IMR-90 (cell line): ENCODE data around the gene ZCCHC14. TPM values are rescaled to one million over a fixed set of nuclear protein-coding genes. Genes with fewer than 3 reads are reported as not detected.

Source experiments
- ATAC-seq: fragments of 200-7000 bp; cut with Tn5 transposase; 2 replicates; pipeline ENCODE4 v1.9.1; 2020; ENCODE audit warnings: low read depth, mild to moderate bottlenecking, moderate library complexity
- BruUV-seq: library from RNA; stranded (reverse); fragments of 400-500 nt; replicated peaks from 2 replicates; lab custom pipeline; 2021; lab: Mats Ljungman, UMichigan
- CTCF ChIA-PET: fragments of 300-600 bp; formaldehyde crosslinking; extraction: SDS; loops from one replicate; lab custom pipeline; 2021; ENCODE audit warnings: antibody characterized with exemption; lab: Yijun Ruan, JAX
- POLR2A ChIA-PET: fragments of 300-600 bp; sonication (Branson Sonifier 250); formaldehyde crosslinking; loops from one replicate; lab custom pipeline; 2022; ENCODE audit warnings: antibody characterized with exemption; ENCODE audit not compliant: unreplicated experiment; lab: Charles Lee
- DNase-seq: peaks from one replicate; pipeline ENCODE4 v3.0.0; 2013
- H2AFZ ChIP-seq: replicated peaks from 2 replicates; pipeline ENCODE3; 2013; ENCODE audit warnings: low read length, mild to moderate bottlenecking; ENCODE audit not compliant: poor library complexity
- H2AK5ac ChIP-seq: 2 replicates; pipeline ENCODE4 v1.6.1; 2013; ENCODE audit warnings: low read depth, low read length, inconsistent platforms
- H2AK9ac ChIP-seq: replicated peaks from 2 replicates; pipeline ENCODE3; 2013; ENCODE audit warnings: mild to moderate bottlenecking, low read depth, low read length, moderate library complexity; ENCODE audit not compliant: poor library complexity
- H2BK120ac ChIP-seq: 2 replicates; pipeline ENCODE4 v1.6.1; 2013; ENCODE audit warnings: low read depth, low read length, inconsistent platforms
- H2BK15ac ChIP-seq: 3 replicates; pipeline ENCODE4 v1.6.1; 2013; ENCODE audit warnings: low read depth, low read length, inconsistent platforms
- H2BK20ac ChIP-seq: 2 replicates; pipeline ENCODE4 v1.6.1; 2013; ENCODE audit warnings: low read depth, mild to moderate bottlenecking, inconsistent platforms, low read length, moderate library complexity
- H2BK5ac ChIP-seq: 2 replicates; pipeline ENCODE4 v1.6.1; 2013; ENCODE audit warnings: mild to moderate bottlenecking, low read depth, low read length, inconsistent platforms; ENCODE audit not compliant: poor library complexity, severe bottlenecking
- H3K14ac ChIP-seq: replicated peaks from 2 replicates; pipeline ENCODE4 v1.6.1; 2013; ENCODE audit warnings: low read depth, low read length, inconsistent platforms
- H3K18ac ChIP-seq: 2 replicates; pipeline ENCODE4 v1.6.1; 2013; ENCODE audit warnings: low read depth, low read length, control low read depth
- H3K23ac ChIP-seq: 2 replicates; pipeline ENCODE4 v1.6.1; 2013; ENCODE audit warnings: low read depth, low read length, inconsistent platforms
- H3K27ac ChIP-seq: 2 replicates; pipeline ENCODE4 v1.5.1; 2013; ENCODE audit warnings: mild to moderate bottlenecking, control low read depth, low read length; ENCODE audit not compliant: insufficient read depth
- H3K27me3 ChIP-seq: 2 replicates; pipeline ENCODE4 v1.6.1; 2013; ENCODE audit warnings: low read length; ENCODE audit not compliant: control insufficient read depth, insufficient read depth
- H3K36me3 ChIP-seq: 2 replicates; pipeline ENCODE4 v1.6.1; 2013; ENCODE audit warnings: low read length, mixed read lengths; ENCODE audit not compliant: control insufficient read depth, insufficient read depth
- H3K4ac ChIP-seq: 2 replicates; pipeline ENCODE4 v1.6.1; 2013; ENCODE audit warnings: low read depth, low read length, inconsistent platforms
- H3K4me1 ChIP-seq: 2 replicates; pipeline ENCODE4 v1.6.1; 2013; ENCODE audit warnings: low read length, mixed read lengths; ENCODE audit not compliant: control insufficient read depth, insufficient read depth
- H3K4me2 ChIP-seq: 2 replicates; pipeline ENCODE4 v1.6.1; 2013; ENCODE audit warnings: low read depth, mild to moderate bottlenecking, control low read depth, low read length, moderate library complexity
- H3K4me3 ChIP-seq: 2 replicates; pipeline ENCODE4 v1.5.1; 2013; ENCODE audit warnings: low read depth, mild to moderate bottlenecking, control low read depth, low read length, moderate library complexity; ENCODE audit not compliant: insufficient read depth
- H3K56ac ChIP-seq: 2 replicates; pipeline ENCODE4 v1.6.1; 2013; ENCODE audit warnings: low read length, inconsistent platforms; ENCODE audit not compliant: insufficient read depth; ENCODE audit errors: extremely low read depth
- H3K79me1 ChIP-seq, 2 experiments: 2 replicates each; pipeline ENCODE4 v1.6.1; 2013; ENCODE audit warnings: low read length in 2 of 2, inconsistent platforms in 1 of 2, low read depth in 1 of 2
- H3K9ac ChIP-seq: 2 replicates; pipeline ENCODE4 v1.6.1; 2013; ENCODE audit warnings: low read depth, low read length, control low read depth
- H3K9me1 ChIP-seq: 2 replicates; pipeline ENCODE4 v1.6.1; 2013; ENCODE audit warnings: low read length, inconsistent platforms; ENCODE audit not compliant: insufficient read depth
- H3K9me3 ChIP-seq: 2 replicates; pipeline ENCODE4 v1.6.1; 2013; ENCODE audit warnings: low read length; ENCODE audit not compliant: control insufficient read depth, insufficient read depth
- H4K20me1 ChIP-seq: 2 replicates; pipeline ENCODE4 v1.6.1; 2013; ENCODE audit warnings: low read length, inconsistent platforms; ENCODE audit not compliant: insufficient read depth
- H4K5ac ChIP-seq: 2 replicates; pipeline ENCODE4 v1.6.1; 2013; ENCODE audit warnings: mild to moderate bottlenecking, low read depth, low read length, control low read depth
- H4K8ac ChIP-seq, 2 experiments: 2 replicates each; pipeline ENCODE4 v1.6.1; 2013; ENCODE audit warnings: low read depth in 2 of 2, low read length in 2 of 2, control low read depth in 1 of 2, inconsistent platforms in 1 of 2
- H4K91ac ChIP-seq: 2 replicates; pipeline ENCODE4 v1.6.1; 2013; ENCODE audit warnings: low read depth, low read length, inconsistent platforms; ENCODE audit not compliant: insufficient read depth
- BHLHE40 ChIP-seq: fragments of 150-350 bp; IDR thresholded peaks from 2 replicates; pipeline ENCODE4 v1.6.1; 2016; ENCODE audit warnings: mild to moderate bottlenecking, low read depth, low read length
- CEBPB ChIP-seq: IDR thresholded peaks from 2 replicates; pipeline ENCODE4 v1.6.1; 2012; ENCODE audit warnings: low read depth, low read length, improper control_type of control experiment
- CHD1 ChIP-seq: IDR thresholded peaks from 2 replicates; pipeline ENCODE4 v1.6.1; 2012; ENCODE audit warnings: low read depth, low read length, improper control_type of control experiment
- ELK1 ChIP-seq: fragments of 150-350 bp; IDR thresholded peaks from 2 replicates; pipeline ENCODE4 v1.6.1; 2016; ENCODE audit warnings: low read depth, mild to moderate bottlenecking, low read length, moderate library complexity, borderline replicate concordance
- FOS ChIP-seq: fragments of 150-350 bp; IDR thresholded peaks from 2 replicates; pipeline ENCODE4 v1.6.1; 2016; ENCODE audit warnings: low read depth, low read length
- MAZ ChIP-seq: IDR thresholded peaks from 2 replicates; pipeline ENCODE4 v1.6.1; 2012; ENCODE audit warnings: low read depth, mild to moderate bottlenecking, low read length, improper control_type of control experiment, moderate library complexity, borderline replicate concordance
- MXI1 ChIP-seq: IDR thresholded peaks from 2 replicates; pipeline ENCODE4 v1.6.1; 2012; ENCODE audit warnings: low read depth, mild to moderate bottlenecking, low read length, moderate library complexity, borderline replicate concordance
- NFE2L2 ChIP-seq: fragments of 150-350 bp; IDR thresholded peaks from 2 replicates; pipeline ENCODE4 v1.6.1; 2016; ENCODE audit warnings: low read depth, mild to moderate bottlenecking, low read length
- POLR2A ChIP-seq: IDR thresholded peaks from 2 replicates; pipeline ENCODE4 v1.6.1; 2012; ENCODE audit warnings: mild to moderate bottlenecking, low read depth, low read length
- RAD21 ChIP-seq: IDR thresholded peaks from 2 replicates; pipeline ENCODE4 v1.6.1; 2012; ENCODE audit warnings: low read length, improper control_type of control experiment
- RCOR1 ChIP-seq: IDR thresholded peaks from 2 replicates; pipeline ENCODE4 v1.6.1; 2012; ENCODE audit warnings: mild to moderate bottlenecking, low read length, improper control_type of control experiment; ENCODE audit not compliant: insufficient replicate concordance
- SMC3 ChIP-seq: fragments of 150-350 bp; IDR thresholded peaks from 2 replicates; pipeline ENCODE4 v1.6.1; 2016; ENCODE audit warnings: low read depth, mild to moderate bottlenecking, antibody characterized with exemption, low read length, moderate library complexity
- WGBS, 2 experiments: methylation state at CpG; one replicate each; pipeline versions ENCODE4 v1.1.5 to v1.1.7; 2013; ENCODE audit warnings: missing lambda C conversion rate in 2 of 2; ENCODE audit not compliant: insufficient read length in 1 of 2; ENCODE audit errors: extremely low coverage in 2 of 2; 5-methylcytosine and 5-hydroxymethylcytosine counted together
- dilution Hi-C: fragments of 300-500 bp; cut with HindIII; formaldehyde crosslinking; loops from one replicate; pipeline ENCODE4 v1.14.3; 2018; ENCODE audit warnings: low sequenced_read_pairs; ENCODE audit not compliant: unreplicated experiment
- in situ Hi-C: fragments of 300-500 bp; cut with MboI; formaldehyde crosslinking; loops from 3 replicates; pipeline ENCODE4 v1.14.3; 2019; ENCODE audit warnings: low sequenced_read_pairs, inconsistent platforms, mixed read lengths
- intact Hi-C: fragments of 100-400 bp; cut with micrococcal nuclease; formaldehyde crosslinking; loops from 2 replicates; pipeline ENCODE4 v1.10.0; 2022
- polyA plus RNA-seq, 3 experiments: library from polyadenylated mRNA; depleted of rRNA; stranded (reverse); fragments of >200 nt; gene quantifications; 2 replicates each; pipeline ENCODE4 v1.2.3, GENCODE V29; 2012; ENCODE audit warnings: low replicate concordance in 1 of 3
- total RNA-seq: library from RNA; depleted of rRNA; stranded (reverse); fragments of >200 nt; gene quantifications from 2 replicates; pipeline ENCODE4 v1.2.3, GENCODE V29; 2012

The ZCCHC14 gene
- total and polyA plus RNA-seq, 2 of the 4 experiments (the other 2 are of a cell fraction), result 2.5 to 5.3 TPM

DNA sequence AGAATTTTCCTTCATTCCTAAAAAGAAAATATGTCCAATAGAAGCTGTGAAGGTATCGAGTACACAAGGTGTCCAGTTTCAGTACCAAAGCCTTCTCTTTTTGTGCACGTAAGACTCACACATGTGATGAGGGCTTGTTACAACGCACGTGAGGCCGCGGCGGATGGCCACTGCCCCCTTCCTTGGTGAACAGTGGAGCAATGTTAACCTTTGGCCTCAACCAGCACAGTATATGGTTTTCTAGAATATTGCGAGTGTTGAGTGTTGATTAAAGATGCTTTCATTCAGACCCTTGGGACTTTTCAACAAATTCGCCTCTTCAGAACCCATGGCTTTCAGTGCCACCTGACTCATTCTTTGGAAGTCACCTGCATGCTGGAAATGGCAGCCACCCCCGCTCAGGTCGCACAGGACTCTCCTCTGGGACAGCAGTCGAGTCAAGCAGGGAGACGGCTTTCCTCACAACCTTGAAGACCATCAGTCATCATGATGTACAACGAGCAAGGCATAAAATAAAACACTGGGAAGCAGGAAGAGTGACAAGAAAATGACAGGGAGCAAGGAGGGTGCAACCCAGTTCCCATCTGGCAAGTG lies 86.2 kb downstream of the ZCCHC14 start:
- BruUV-seq, result no TSS peak
- Histone ChIP-seq H3K9ac (no peak overlapping the region), H3K56ac (no peak overlapping the region), H2BK15ac (no peak overlapping the region), H2BK5ac (no peak overlapping the region), H3K27me3 (no peaks in the 10 kb centered on the region), H3K4me1 (no peaks in the 10 kb centered on the region), H2AK9ac (no peak overlapping the region), H3K18ac (no peak overlapping the region), H4K91ac (no peak overlapping the region), H3K9me1 (peaks cover 8% of the 10 kb centered on the region; the same call in 1 of the 2 replicates), H3K14ac (no peak overlapping the region), H2AFZ (no peak overlapping the region), H2BK20ac (no peak overlapping the region), H3K4me3 (no peak overlapping the region), H3K27ac (no peak overlapping the region), H3K4ac (no peak overlapping the region), H3K36me3 (peaks cover 51% of the 10 kb centered on the region), H3K9me3 (no peaks in the 10 kb centered on the region), H4K5ac (no peak overlapping the region), H3K4me2 (no peak overlapping the region), H4K8ac (no peak overlapping the region), H4K20me1 (peaks cover 19% of the 10 kb centered on the region), H3K23ac (no peak overlapping the region), H2AK5ac (no peak overlapping the region), H2BK120ac (no peak overlapping the region), H3K79me1 (peaks cover 9 to 22% of the 10 kb centered on the region in 2 experiments; a peak in 3 of 4 replicates)
- 100% methylated on average over 2 of the region's 14 CpGs; no CpG with 5 or more reads in 1 of the 2 experiments for WGBS, 2 experiments
- ATAC-seq (no peak), DNase-seq (no peak)
- dilution Hi-C loops, result no loop called here
- in situ Hi-C loops, result loop anchor here (25.0 kb wide), 1 partner anchor 356 kb away; the partner anchor contains the start of gene KLHDC4
- TF ChIP-seq POLR2A (no peak), NFE2L2 (no peak), CHD1 (no peak), MAZ (no peak), CEBPB (no peak), RAD21 (no peak), FOS (no peak), MXI1 (no peak), SMC3 (no peak), ELK1 (no peak), BHLHE40 (no peak), RCOR1 (no peak)
- CTCF ChIA-PET, result no interaction called here
- intact Hi-C loops, result no loop called here
- POLR2A ChIA-PET, result no interaction called here
